Cerebellar cortex (tissue), 1 donor: Measurements from ENCODE around the gene LRRC4C.
"Not testable (repeated sequence)": the region's sequence is repeated elsewhere in the genome, so short reads cannot be mapped to it uniquely, and the experiment has no call there.

Experiments
- DNase-seq: peaks from one replicate; pipeline ENCODE4 v3.0.0-alpha.2; 2015; ENCODE audit warnings: low spot score

Gene LRRC4C

DNA sequence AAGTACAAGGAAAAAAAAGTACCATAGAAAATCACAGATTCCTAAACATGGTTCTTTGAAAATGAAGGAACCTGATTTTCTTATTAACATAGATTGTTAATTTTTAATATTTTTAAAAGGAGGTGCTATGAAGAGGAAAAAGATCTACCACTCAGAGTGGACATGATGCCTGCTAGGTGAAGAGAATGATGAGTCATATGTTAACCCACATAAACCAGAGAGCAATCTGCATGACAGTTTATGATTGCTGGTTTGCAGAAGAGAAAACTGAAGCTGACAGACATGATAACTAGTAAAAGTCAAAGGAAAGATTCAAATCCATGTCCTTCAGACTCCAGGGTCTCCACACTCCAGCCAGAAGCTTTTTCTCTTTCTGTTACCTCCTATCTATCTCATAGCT, 1231.7 kb downstream of the LRRC4C start:
- DNase-seq: no peak

DNA sequence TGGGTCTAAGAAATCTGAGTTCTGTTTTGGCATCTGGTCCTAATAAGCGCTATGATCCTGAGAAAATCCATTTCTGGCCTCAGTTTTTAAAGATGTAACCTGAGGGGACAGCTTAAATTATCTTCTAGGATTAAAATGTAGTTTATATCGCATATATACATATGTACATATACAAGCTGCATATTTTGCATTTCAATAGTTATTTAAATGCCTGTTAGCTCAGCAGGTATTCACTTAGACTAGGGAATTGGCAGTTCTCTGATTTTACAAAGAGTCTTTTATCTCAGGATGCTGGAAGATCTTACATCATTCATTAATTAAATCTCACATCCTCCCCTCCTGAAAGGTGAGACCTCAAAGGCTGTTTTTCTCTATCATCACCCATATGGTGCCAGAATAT, 1232.8 kb downstream of the LRRC4C start:
- DNase-seq: no peak

DNA sequence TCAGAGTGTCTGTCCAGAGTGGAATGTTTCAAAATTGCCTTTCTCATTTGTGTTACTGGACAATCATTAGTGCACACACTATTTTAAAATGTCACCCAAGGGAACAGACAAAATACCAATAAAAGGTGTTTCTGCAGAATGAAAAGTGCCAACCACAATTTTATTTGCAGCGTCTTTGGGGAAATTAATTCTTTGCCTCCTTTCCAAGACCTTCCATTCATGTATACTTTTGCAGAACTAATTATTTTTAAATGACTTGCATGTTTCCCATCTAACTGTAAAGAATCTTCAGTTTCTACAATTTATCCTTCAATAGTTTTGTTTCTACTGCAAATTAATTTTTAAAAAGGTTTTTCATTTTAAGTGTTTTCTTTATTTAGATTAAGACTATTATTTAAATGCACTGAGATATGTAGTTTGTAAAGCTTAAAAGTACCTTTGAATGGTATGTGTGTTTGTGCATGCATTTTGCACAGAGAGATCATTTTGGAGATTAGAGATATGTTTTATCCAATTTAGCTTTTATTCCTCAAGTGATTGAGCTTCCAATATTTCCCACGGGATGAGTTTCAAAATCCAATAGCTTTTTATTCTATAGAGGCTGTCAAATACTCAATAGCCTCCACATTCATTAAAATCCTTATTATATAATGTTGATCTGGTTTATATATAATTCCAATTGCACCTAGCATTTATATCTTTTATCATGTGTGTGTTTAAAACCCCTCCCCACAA, 1235.7 kb downstream of the LRRC4C start:
- no peak for DNase-seq

DNA sequence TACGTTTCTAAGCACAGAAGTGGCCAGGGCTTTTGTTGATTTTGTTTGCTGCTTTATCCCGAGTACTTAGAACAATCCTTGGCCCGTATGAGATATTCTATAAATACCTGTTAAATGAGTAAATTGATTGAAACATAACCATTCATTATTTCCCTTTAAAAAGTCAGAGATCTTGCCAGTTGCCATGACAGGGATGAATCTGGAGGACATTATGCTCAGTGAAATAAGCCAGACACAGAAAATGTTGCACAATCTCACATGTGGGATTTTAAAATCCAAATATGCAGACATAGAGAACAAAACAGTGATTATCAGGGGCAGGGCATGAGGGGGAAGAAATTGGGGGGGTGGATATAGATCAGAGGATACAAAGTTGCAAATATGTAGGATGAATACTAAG, 1240.1 kb downstream of the LRRC4C start:
- no peak for DNase-seq

- DNase-seq: no peak
These were observed 1243.9 kb downstream of the LRRC4C start for GRCh38 chr11:40215556-40215955.

DNA sequence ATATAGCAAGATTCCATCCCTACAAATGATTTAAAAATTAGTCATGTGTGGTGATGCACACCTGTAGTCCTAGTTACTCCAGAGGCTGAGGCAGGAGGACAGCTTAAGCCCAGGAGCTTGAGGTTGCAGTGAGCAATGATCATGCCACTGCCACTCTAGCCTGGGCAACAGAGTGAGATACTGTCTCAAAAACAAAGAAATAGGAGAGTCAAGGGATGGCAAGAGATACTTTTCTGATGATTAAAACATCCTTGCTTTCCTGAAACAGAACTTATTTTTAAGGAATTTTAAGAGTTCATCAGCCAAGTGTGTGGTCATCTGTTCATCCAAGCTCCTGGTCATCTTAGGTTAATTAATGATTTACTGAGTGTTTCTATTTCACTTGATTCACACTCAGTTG, 1252.0 kb downstream of the LRRC4C start:
- DNase-seq: no peak

GRCh38 chr11:40204228-40204627, 1255.2 kb downstream of the LRRC4C start:
- no peak for DNase-seq

- no peak for DNase-seq
These were observed 1255.8 kb downstream of the LRRC4C start for GRCh38 chr11:40203606-40204005.

GRCh38 chr11:40202589-40203270, 1256.7 kb downstream of the LRRC4C start:
- no peak for DNase-seq

- DNase-seq: not testable (repeated sequence)
These were observed 1266.9 kb downstream of the LRRC4C start for GRCh38 chr11:40192590-40192989.

GRCh38 chr11:40190294-40190693, 1269.2 kb downstream of the LRRC4C start:
- DNase-seq: no peak

DNA sequence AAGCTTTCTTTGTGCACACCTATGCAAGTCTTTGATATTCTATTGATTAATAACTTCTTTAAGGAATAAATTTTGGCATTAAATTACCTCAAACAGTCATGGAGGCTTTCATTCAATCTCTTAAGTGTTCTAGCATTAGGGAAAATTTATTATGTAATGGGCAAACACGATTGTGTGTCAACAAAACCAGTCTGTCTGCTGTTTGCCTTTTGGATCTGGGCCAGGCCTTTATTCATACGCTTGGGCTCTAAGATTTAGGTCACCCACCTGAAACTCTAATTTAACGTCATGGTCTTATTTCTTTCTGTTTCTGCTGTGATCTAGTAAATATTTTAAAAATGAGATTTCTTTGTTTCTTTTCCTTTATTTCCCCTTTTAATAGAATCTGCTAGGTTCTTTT, 1270.6 kb downstream of the LRRC4C start:
- DNase-seq: peak; percentile 49

DNA sequence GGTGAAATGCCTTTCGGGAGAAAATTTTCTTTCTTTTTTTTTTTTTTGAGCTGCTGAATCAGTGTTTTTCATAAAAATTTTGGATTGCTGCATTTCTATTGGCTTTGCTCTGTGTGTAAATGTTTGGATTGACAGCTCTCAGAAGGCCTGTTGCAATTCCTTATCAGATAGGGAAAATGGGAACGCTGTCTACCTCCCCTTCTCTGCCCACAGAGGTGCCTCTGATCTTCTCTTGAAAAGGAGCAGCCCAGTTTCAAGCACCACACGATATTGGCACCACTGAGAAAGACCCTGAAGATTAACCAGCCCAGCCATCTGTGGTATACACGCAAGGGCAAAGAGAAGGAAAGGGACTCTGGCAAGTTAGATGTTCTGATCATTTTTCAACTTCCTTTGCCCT, 1272.2 kb downstream of the LRRC4C start:
- peak; percentile 13 for DNase-seq

GRCh38 chr11:40186437-40187263, 1272.8 kb downstream of the LRRC4C start:
- peak; percentile 17 for DNase-seq

- DNase-seq: no peak
These were observed 1273.7 kb downstream of the LRRC4C start for GRCh38 chr11:40185793-40186192.

DNA sequence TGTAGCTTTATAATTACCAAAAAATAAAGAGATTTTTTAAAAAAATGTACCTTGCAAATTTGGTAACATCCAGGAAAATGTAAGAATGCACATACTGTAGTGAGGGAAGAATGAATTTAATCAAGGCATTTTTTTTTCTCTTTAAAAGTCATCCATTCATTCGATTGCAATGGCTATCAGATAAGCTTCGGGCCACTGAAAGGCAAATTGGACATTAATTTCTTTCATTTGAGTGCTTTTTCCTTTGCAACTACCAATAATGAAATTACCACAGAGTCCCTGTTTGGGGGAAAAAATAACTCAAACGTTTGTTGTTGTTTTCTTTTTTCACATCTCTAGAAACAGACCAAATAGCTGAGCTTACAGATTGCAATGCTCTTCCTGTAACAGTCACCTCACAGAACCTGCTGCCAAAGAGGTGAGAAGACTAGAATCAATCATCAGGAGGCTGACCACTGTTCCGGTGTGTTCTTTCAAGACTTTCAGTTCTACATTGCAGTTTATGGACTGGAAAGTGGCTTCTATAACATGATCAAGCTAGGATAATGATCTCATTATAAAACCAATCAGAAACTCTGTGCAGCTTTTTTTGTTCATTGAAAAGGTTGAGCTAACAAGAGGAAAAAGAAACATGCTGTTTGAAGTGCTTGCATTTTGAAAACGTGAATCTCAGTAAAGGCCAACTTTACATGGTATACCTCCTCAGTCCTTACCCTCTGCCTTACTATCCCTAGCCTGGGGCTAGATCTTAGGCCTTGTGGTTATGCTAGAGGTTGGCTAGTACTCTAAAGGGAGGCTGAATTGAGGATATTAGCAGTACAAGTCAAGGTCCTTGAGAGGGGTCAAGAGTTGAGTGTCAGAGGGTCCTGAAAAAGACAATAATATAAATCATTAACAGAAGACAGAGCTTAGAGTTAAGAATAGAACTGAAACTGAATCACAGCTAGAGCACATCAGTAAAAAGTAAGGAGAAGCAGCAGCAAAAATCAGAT, 1276.1 kb downstream of the LRRC4C start:
- no peak for DNase-seq

- DNase-seq: no peak
These were observed 1279.9 kb downstream of the LRRC4C start for GRCh38 chr11:40179541-40179940.

GRCh38 chr11:40178470-40178869, 1281.0 kb downstream of the LRRC4C start:
- no peak for DNase-seq

DNA sequence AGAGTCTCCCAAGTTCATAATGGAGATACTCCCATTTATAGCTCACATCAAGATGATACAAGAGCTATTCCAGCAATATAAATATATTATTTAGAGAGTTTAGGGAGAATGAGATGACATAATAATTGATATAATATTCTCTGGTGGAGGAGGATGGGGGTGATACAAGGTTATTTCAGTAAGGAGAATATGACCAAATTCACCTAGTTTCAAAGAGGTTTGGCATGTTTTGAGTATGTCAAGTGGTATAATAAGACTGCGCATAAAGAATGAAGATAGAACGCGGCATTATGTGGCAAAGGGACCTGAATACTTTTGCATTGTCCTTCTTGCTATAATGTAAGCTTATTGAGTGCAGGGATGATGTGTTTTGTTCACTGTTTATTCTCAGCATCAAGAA, 1283.5 kb downstream of the LRRC4C start:
- no peak for DNase-seq

GRCh38 chr11:40170078-40170477, 1289.4 kb downstream of the LRRC4C start:
- no peak for DNase-seq

GRCh38 chr11:40168414-40168813, 1291.0 kb downstream of the LRRC4C start:
- DNase-seq: no peak

DNA sequence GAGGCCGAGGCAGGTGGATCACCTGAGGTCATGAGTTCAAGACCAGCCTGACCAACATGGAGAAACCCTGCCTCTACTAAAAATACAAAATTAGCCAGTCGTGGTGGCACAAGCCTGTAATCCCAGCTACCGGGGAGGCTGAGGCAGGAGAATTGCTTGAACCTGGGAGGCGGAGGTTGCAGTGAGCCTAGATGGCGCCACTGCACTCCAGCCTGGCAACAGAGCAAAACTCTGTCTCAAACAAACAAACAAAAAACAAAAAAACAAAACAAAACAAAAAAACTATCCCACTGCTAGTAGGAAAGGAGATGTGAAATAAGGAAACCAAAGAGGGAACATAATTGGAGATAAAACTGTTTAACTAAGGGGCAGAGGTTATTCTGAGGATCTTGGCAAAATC, 1291.6 kb downstream of the LRRC4C start:
- not testable (repeated sequence) for DNase-seq
